ENCODE measurements around the gene C17orf113. TPM values are rescaled to one million over a fixed set of nuclear protein-coding genes. Genes with fewer than 3 reads are reported as not detected.

C17orf113 gene
- total RNA-seq, 1 donor from 2014 or later, result 0.98 TPM

DNA sequence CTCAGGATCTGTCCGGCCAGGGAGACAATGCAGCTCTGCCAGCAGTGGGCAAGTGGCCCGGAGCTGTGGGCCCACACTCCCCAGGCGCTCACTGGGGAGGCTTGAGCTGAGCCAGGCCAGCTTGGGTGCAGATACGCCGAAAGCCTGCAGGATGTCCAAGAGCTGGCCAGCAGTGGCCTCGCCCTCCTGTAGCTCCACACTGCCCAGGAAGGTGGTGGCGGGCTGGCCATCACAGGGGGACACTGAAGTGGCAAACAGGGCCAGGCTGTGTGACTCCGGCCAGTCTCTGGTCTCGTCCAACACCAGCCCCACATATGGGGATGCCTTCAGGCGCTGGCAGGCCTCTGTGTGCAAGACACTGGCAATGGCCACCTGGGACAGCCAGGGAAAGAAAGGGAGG lies 9.6 kb downstream of the C17orf113 start:
- no peak for DNase-seq (ENCODE audit: low read depth)
- TF ChIP-seq, protein P1, sequence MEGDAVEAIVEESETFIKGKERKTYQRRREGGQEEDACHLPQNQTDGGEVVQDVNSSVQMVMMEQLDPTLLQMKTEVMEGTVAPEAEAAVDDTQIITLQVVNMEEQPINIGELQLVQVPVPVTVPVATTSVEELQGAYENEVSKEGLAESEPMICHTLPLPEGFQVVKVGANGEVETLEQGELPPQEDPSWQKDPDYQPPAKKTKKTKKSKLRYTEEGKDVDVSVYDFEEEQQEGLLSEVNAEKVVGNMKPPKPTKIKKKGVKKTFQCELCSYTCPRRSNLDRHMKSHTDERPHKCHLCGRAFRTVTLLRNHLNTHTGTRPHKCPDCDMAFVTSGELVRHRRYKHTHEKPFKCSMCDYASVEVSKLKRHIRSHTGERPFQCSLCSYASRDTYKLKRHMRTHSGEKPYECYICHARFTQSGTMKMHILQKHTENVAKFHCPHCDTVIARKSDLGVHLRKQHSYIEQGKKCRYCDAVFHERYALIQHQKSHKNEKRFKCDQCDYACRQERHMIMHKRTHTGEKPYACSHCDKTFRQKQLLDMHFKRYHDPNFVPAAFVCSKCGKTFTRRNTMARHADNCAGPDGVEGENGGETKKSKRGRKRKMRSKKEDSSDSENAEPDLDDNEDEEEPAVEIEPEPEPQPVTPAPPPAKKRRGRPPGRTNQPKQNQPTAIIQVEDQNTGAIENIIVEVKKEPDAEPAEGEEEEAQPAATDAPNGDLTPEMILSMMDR (conservative IDR thresholded peaks at IDR 0.05; ENCODE audit: low read depth, low read length), result no peak

DNA sequence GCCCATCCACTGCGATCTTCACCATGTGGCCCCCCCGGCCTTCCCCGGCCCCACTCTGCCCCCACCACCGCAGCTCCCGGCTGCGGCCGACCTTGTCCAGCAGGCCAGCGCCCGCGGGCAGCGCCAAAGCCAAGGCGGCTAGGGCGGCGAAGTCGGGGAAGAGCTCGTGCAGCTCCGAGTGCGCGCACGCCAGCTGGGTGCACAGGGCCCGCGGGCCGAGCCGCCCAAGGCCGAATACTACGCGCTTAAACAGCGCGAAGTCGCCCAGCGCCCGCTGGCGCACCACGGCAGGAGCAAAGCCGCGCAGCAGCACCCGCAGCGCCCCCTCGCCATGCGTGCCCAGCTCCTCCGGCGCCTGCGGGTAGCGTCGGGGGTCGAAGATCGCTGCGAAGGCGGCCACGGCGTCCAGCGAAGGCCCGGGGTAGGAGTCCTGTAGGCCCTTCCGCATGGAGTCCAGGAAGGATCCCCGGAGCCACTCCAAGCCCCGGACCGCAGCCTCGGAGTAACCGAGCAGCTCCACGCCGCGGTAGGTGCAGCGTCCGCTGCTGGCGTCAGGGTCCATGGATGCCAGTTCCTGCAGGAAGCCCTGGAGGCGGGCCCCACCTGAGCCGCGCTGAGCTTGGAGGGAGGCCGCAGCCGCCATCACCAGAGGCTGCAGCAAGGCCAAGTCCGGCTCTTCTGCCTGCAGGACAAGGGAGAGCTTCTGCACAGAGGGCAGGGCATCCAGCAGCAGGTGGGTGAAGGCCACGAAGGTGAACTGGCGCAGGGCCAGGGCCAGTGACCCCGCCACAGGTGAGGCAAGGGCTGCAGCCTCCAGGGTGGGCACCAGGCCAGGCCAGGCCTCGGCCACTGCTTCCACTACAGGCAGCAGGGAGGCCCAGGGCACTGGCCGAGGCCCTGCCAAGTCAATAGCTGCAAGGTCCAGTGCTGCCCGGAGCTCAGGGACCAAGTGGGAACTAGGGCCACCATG lies 10.3 kb downstream of the C17orf113 start:
- DNase-seq (ENCODE audit: low read depth), result no peak
- TF ChIP-seq, protein P1 (conservative IDR thresholded peaks at IDR 0.05; ENCODE audit: low read depth, low read length), result no peak
- no peak overlapping the region for H3K4me3 ChIP-seq (ENCODE audit: low read depth, low read length)

More for the DNA sequence above, 9.6 kb downstream of the C17orf113 start:
- H3K4me3 ChIP-seq (ENCODE audit: low read depth, low read length), result no peak overlapping the region

DNA sequence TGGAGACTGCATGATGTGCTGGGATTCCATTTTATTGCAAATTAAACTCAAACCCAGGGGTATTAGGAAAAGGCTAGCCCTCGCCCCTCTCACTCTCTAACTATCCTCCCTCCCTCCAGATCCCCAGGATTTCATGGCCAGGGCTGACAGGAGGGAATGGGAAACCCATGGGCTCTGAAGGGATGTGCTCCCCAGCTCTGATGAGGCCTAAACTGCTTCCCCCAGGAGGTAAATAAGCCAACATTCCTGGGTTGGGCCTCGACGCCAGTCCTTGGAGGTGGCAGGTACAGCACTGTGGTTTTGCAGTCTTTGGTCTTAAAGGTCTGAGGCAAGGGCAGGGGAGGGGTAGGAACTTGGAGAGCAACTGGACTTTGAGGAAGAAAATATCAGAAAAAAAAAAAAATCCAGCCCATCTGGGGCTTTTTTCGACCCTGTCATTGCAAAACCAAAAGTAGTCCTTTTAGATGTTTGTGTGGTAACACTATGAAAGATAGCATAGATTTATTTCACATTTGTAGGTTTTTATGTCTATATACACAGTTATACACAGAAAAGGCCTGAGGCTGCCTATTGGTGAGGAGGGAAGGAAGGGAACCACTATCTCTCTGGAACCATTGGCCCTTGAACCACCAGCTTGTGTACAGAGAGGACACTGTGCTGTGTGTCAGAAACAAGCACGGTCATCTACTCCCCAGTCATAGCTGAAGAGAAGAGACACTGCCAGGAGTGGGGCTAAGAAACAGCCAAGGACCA lies 12.0 kb downstream of the C17orf113 start:
- no peak overlapping the region for H3K4me3 ChIP-seq (ENCODE audit: low read depth, low read length)
- TF ChIP-seq, protein P1 (conservative IDR thresholded peaks at IDR 0.05; ENCODE audit: low read depth, low read length), result no peak
- no peak for DNase-seq (ENCODE audit: low read depth)

DNA sequence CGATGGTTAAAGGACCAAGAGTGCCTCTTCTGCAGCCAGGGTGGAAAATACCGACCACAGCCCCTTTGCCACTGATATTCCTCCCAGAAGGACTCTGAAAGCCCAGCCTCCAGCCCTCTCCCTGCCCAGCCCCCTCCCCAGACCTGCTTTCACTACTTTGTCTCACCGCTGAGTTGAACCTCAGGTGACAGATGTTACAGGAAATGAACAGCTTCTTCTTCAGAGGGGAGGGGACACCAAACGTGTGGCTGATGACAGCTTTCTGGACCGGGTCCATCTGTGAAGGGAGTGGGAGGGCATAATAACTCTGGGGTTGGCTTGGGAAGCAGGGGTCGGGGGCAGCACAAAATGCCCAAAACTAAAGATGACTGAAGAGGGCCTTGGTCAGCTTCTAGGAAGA lies 16.3 kb downstream of the C17orf113 start:
- no peak overlapping the region for H3K4me3 ChIP-seq (ENCODE audit: low read depth, low read length)
- DNase-seq (ENCODE audit: low read depth), result no peak
- TF ChIP-seq, protein P1 (conservative IDR thresholded peaks at IDR 0.05; ENCODE audit: low read depth, low read length), result no peak

DNA sequence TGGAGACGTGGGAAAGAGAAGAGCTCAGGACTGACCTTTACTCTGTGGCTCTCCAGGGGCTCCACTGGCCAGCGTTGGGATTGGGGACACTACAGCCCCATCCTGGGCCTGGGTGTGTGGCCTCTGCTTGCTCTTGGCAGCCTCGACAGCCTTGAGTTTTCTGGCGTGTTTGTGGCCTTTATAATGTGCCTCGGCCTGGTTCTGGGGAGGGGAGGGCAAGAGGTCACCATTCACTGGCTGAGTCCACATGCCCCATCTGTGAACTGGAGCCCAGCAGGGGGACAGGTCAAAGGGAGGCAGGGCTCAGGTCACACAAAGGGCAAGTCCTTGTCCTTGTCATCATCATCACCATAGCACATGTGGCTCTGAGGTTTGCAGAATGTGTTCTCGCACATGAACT lies 18.8 kb downstream of the C17orf113 start:
- DNase-seq (ENCODE audit: low read depth), result no peak
- TF ChIP-seq, protein P1 (conservative IDR thresholded peaks at IDR 0.05; ENCODE audit: low read depth, low read length), result no peak
- no peak overlapping the region for H3K4me3 ChIP-seq (ENCODE audit: low read depth, low read length)

DNA sequence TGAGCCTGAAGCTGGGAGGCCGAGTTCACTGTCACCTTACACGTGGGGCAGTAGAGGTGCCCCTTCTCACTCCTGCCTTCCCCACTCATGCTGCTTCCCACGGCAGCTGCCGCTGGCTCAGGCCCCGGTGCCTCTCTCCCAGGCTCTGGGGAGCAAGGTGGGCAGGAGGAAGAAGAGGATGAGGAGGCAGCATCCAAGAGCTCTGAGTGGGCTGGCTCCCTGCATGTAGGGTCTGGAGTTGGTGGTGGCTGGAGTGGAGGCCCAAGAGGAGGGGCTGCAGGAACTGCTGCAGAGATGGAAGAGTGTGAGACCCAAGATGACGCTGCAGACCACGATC lies 21.6 kb downstream of the C17orf113 start:
- TF ChIP-seq, protein P1 (conservative IDR thresholded peaks at IDR 0.05; ENCODE audit: low read depth, low read length), result no peak
- DNase-seq (ENCODE audit: low read depth), result no peak
- H3K4me3 ChIP-seq (ENCODE audit: low read depth, low read length), result no peak overlapping the region

Measured in epithelial cell of proximal tubule (primary cell).